GM23338 (cell line): ENCODE measurements around the gene FOXB2. TPM values are rescaled to one million over a fixed set of nuclear protein-coding genes. Genes with fewer than 3 reads are reported as not detected.

Experiments
- ATAC-seq: fragments of 200-7000 bp; cut with Tn5 transposase; 3 replicates; pipeline ENCODE4 v1.9.1; 2020
- DNase-seq: peaks from one replicate; pipeline ENCODE4 v3.0.0-alpha.2; 2015; ENCODE audit warnings: low spot score
- H2AFZ ChIP-seq: fragments of 200-600 bp; sonication (generic); 2 replicates; pipeline ENCODE4 v1.8.0; 2016; ENCODE audit warnings: antibody characterized with exemption, mild to moderate bottlenecking, moderate library complexity
- H3F3A ChIP-seq: fragments of 200-600 bp; sonication (generic); replicated peaks from 2 replicates; pipeline ENCODE4 v1.8.0; 2017; ENCODE audit warnings: antibody characterized with exemption, mixed run types, low read depth
- H3K27ac ChIP-seq: fragments of 200-600 bp; sonication (generic); 2 replicates; pipeline ENCODE4 v1.6.1; 2016; ENCODE audit warnings: low read depth
- H3K27me3 ChIP-seq: fragments of 200-600 bp; sonication (generic); 2 replicates; pipeline ENCODE4 v1.8.0; 2016; ENCODE audit warnings: mild to moderate bottlenecking, mixed run types, moderate library complexity; ENCODE audit not compliant: insufficient read depth
- H3K36me3 ChIP-seq: fragments of 200-600 bp; sonication (generic); 2 replicates; pipeline ENCODE4 v1.8.0; 2016; ENCODE audit warnings: mild to moderate bottlenecking; ENCODE audit not compliant: insufficient read depth
- H3K4me1 ChIP-seq: fragments of 200-600 bp; sonication (generic); 2 replicates; pipeline ENCODE4 v1.8.0; 2016; ENCODE audit warnings: mild to moderate bottlenecking, moderate library complexity; ENCODE audit not compliant: insufficient read depth
- H3K4me2 ChIP-seq: fragments of 200-600 bp; sonication (generic); 2 replicates; pipeline ENCODE4 v1.7.1; 2017; ENCODE audit warnings: mixed run types
- H3K4me3 ChIP-seq: fragments of 200-600 bp; sonication (generic); 2 replicates; pipeline ENCODE4 v1.6.1; 2016; ENCODE audit warnings: mixed run types
- H3K79me2 ChIP-seq: fragments of 200-600 bp; sonication (generic); replicated peaks from 2 replicates; pipeline ENCODE4 v1.8.0; 2017; ENCODE audit warnings: mild to moderate bottlenecking; ENCODE audit not compliant: insufficient read depth
- H3K9me2 ChIP-seq: fragments of 200-600 bp; sonication (generic); 2 replicates; pipeline ENCODE4 v1.8.0; 2017; ENCODE audit not compliant: insufficient read depth
- H4K20me1 ChIP-seq: fragments of 200-600 bp; sonication (generic); replicated peaks from 2 replicates; pipeline ENCODE4 v1.8.0; 2017; ENCODE audit warnings: mild to moderate bottlenecking; ENCODE audit not compliant: insufficient read depth
- H3K27ac Mint-ChIP-seq: 2 replicates; pipeline ENCODE4 v1.8.0; 2020; ENCODE audit warnings: inconsistent platforms, mild to moderate bottlenecking, moderate library complexity, mixed read lengths
- H3K27me3 Mint-ChIP-seq: 3 replicates; pipeline ENCODE4 v1.8.0; 2022; ENCODE audit warnings: low read depth, mild to moderate bottlenecking, moderate library complexity, mixed read lengths, inconsistent platforms; ENCODE audit not compliant: insufficient read depth, poor library complexity
- H3K36me3 Mint-ChIP-seq: 3 replicates; pipeline ENCODE4 v1.8.0; 2021; ENCODE audit warnings: low read depth, mild to moderate bottlenecking, inconsistent platforms, moderate library complexity, mixed read lengths
- H3K4me1 Mint-ChIP-seq: 3 replicates; pipeline ENCODE4 v1.8.0; 2020; ENCODE audit warnings: mild to moderate bottlenecking, inconsistent platforms, mixed read lengths
- H3K4me3 Mint-ChIP-seq: 3 replicates; pipeline ENCODE4 v1.8.0; 2021; ENCODE audit warnings: moderate library complexity, mild to moderate bottlenecking, inconsistent platforms, mixed read lengths
- H3K9me3 Mint-ChIP-seq: 3 replicates; pipeline ENCODE4 v1.8.0; 2020; ENCODE audit warnings: moderate library complexity, mild to moderate bottlenecking, inconsistent platforms, mixed read lengths
- CREB1 ChIP-seq: fragments of 250-450 bp; sonication (Bioruptor Pico); IDR thresholded peaks from 2 replicates; pipeline ENCODE4 v1.5.0; 2020; ENCODE audit warnings: low read depth, mild to moderate bottlenecking, moderate library complexity
- EZH2 ChIP-seq: fragments of 200-600 bp; sonication (generic); IDR thresholded peaks from one replicate; pipeline ENCODE4 v1.8.0; 2017; ENCODE audit warnings: antibody characterized with exemption, mild to moderate bottlenecking, low read depth; ENCODE audit not compliant: unreplicated experiment
- EZH2phosphoT487 ChIP-seq: fragments of 200-600 bp; sonication (generic); IDR thresholded peaks from one replicate; pipeline ENCODE4 v1.8.1; 2018; ENCODE audit warnings: antibody characterized with exemption; ENCODE audit not compliant: unreplicated experiment
- REST ChIP-seq: IDR thresholded peaks from one replicate; pipeline ENCODE4 v1.6.1; 2018; ENCODE audit warnings: antibody characterized with exemption; ENCODE audit not compliant: unreplicated experiment
- STAT1 ChIP-seq: IDR thresholded peaks from one replicate; pipeline ENCODE4 v1.6.1; 2016; ENCODE audit warnings: antibody characterized with exemption; ENCODE audit not compliant: unreplicated experiment
- polyA plus RNA-seq: library from polyadenylated mRNA; unstranded; fragments of >200 nt; fragmentation: Nextera tagmentation; extraction: Ambion mirVana; gene quantifications from 2 replicates; pipeline ENCODE4 v1.2.1, GENCODE V29; 2016
- total RNA-seq: library from RNA; depleted of rRNA; stranded (reverse); fragments of >200 nt; shearing (Covaris generic); gene quantifications from 2 replicates; pipeline ENCODE4 v1.2.3, GENCODE V29; 2014
- TF ChIP-seq, protein P1 (sequence below): IDR thresholded peaks from 2 replicates; pipeline ENCODE4 v1.6.1; 2016; ENCODE audit warnings: antibody characterized with exemption
- TF ChIP-seq, protein P2 (sequence below), 2 experiments: fragments of 200-600 bp in 1 of 2; sonication (generic) in 1 of 2; conservative IDR thresholded peaks; 2 replicates each; pipeline versions ENCODE4 v1.5.1 to v1.6.1; 2016 to 2017; ENCODE audit warnings: antibody characterized with exemption in 2 of 2, low read depth in 2 of 2, mild to moderate bottlenecking in 2 of 2, moderate library complexity in 1 of 2

The FOXB2 gene
- total and polyA plus RNA-seq, 2 experiments from 2014 or later = not detected

- TF ChIP-seq REST (no peak), EZH2 (peak; percentile 77), STAT1 (no peak)
- TF ChIP-seq, protein P1, sequence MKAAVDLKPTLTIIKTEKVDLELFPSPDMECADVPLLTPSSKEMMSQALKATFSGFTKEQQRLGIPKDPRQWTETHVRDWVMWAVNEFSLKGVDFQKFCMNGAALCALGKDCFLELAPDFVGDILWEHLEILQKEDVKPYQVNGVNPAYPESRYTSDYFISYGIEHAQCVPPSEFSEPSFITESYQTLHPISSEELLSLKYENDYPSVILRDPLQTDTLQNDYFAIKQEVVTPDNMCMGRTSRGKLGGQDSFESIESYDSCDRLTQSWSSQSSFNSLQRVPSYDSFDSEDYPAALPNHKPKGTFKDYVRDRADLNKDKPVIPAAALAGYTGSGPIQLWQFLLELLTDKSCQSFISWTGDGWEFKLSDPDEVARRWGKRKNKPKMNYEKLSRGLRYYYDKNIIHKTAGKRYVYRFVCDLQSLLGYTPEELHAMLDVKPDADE = no peak
Measured at GRCh38 chr9:77016526-77017504, 2.6 kb upstream of the FOXB2 start (continued).

GRCh38 chr9:77017505-77017894 lies 2.0 kb upstream of the FOXB2 start:
- Histone ChIP-seq H3K79me2 (no peaks in the 10 kb centered on the region), H3K27me3 (peaks cover 100% of the 10 kb centered on the region), H4K20me1 (no peaks in the 10 kb centered on the region; the same call in 1 of the 2 replicates), H2AFZ (no peak overlapping the region; the same call in 1 of the 2 replicates), H3K9me2 (no peaks in the 10 kb centered on the region), H3K4me3 (peak overlapping the region; percentile 63), H3K27ac (no peak overlapping the region), H3K36me3 (no peaks in the 10 kb centered on the region), H3K4me1 (peaks cover 76% of the 10 kb centered on the region), H3F3A (peaks cover 64% of the 10 kb centered on the region), H3K4me2 (peak overlapping the region; percentile 81)
- ATAC-seq (no peak), DNase-seq (no peak)
- Mint-ChIP-seq H3K27me3 (peaks cover 99% of the 10 kb centered on the region), H3K36me3 (peaks cover 3% of the 10 kb centered on the region; the same call in 1 of the 3 replicates), H3K4me3 (peak overlapping the region; percentile 82), H3K27ac (no peak overlapping the region), H3K4me1 (peaks cover 73% of the 10 kb centered on the region), H3K9me3 (peaks cover 9% of the 10 kb centered on the region)
- TF ChIP-seq CREB1 (CRISPR knock-in tag) = no peak
- TF ChIP-seq, protein P2, sequence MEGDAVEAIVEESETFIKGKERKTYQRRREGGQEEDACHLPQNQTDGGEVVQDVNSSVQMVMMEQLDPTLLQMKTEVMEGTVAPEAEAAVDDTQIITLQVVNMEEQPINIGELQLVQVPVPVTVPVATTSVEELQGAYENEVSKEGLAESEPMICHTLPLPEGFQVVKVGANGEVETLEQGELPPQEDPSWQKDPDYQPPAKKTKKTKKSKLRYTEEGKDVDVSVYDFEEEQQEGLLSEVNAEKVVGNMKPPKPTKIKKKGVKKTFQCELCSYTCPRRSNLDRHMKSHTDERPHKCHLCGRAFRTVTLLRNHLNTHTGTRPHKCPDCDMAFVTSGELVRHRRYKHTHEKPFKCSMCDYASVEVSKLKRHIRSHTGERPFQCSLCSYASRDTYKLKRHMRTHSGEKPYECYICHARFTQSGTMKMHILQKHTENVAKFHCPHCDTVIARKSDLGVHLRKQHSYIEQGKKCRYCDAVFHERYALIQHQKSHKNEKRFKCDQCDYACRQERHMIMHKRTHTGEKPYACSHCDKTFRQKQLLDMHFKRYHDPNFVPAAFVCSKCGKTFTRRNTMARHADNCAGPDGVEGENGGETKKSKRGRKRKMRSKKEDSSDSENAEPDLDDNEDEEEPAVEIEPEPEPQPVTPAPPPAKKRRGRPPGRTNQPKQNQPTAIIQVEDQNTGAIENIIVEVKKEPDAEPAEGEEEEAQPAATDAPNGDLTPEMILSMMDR (conservative IDR thresholded peaks at IDR 0.05; ENCODE audit: low read depth in 2 of 2) = no peak
- no peak for TF ChIP-seq REST
- peak; percentile 7 for TF ChIP-seq EZH2phosphoT487
- TF ChIP-seq, protein P1 = no peak
